Measurements from ENCODE around the gene AHNAK. TPM values are rescaled to one million over a fixed set of nuclear protein-coding genes. Genes with fewer than 3 reads are reported as not detected.

The AHNAK gene
- 224 and 226 TPM in 2 replicates for total RNA-seq

GRCh38 chr11:62546244-62546928 is at the start of gene AHNAK:
TSS of gene AHNAK (minus strand) at chr11:62546806. CDS start at chr11:62536098, 10,708 bp downstream.
- no peak for DNase-seq (ENCODE audit: low read depth)
- peak within 1 kb of the TSS; percentile 95 for H3K4me3 ChIP-seq (ENCODE audit: low read depth, low read length)
- TF ChIP-seq CTCF (IDR thresholded peaks at IDR 0.05; ENCODE audit: insufficient read depth, low read length, poor library complexity, severe bottlenecking): no peak
- no peaks in the 10 kb centered on the region for H3K36me3 ChIP-seq (ENCODE audit: control insufficient read depth, insufficient read depth, low read length)
- H3K27me3 ChIP-seq (ENCODE audit: control insufficient read depth, insufficient read depth, low read length): no peaks in the 10 kb centered on the region

- DNase-seq (ENCODE audit: low read depth): no peak
- Histone ChIP-seq H3K27me3 (ENCODE audit: control insufficient read depth, insufficient read depth, low read length) (no peaks in the 10 kb centered on the region), H3K4me3 (ENCODE audit: low read depth, low read length) (no peak overlapping the region), H3K36me3 (ENCODE audit: control insufficient read depth, insufficient read depth, low read length) (peaks cover 7% of the 10 kb centered on the region)
- TF ChIP-seq CTCF (IDR thresholded peaks at IDR 0.05; ENCODE audit: insufficient read depth, low read length, poor library complexity, severe bottlenecking): no peak
Observed at GRCh38 chr11:62595124-62595523, 48.5 kb upstream of the AHNAK start.

GRCh38 chr11:62593434-62594044 is 46.9 kb upstream of the AHNAK start:
- Histone ChIP-seq H3K27me3 (ENCODE audit: control insufficient read depth, insufficient read depth, low read length) (no peaks in the 10 kb centered on the region), H3K36me3 (ENCODE audit: control insufficient read depth, insufficient read depth, low read length) (peaks cover 7% of the 10 kb centered on the region)
- DNase-seq (ENCODE audit: low read depth): no peak

GRCh38 chr11:62592989-62593421 is 46.4 kb upstream of the AHNAK start:
- DNase-seq (ENCODE audit: low read depth): no peak
- Histone ChIP-seq H3K36me3 (ENCODE audit: control insufficient read depth, insufficient read depth, low read length) (peaks cover 7% of the 10 kb centered on the region), H3K27me3 (ENCODE audit: control insufficient read depth, insufficient read depth, low read length) (no peaks in the 10 kb centered on the region), H3K4me3 (ENCODE audit: low read depth, low read length) (no peak overlapping the region)
- no peak for TF ChIP-seq CTCF (IDR thresholded peaks at IDR 0.05; ENCODE audit: insufficient read depth, low read length, poor library complexity, severe bottlenecking)

More at GRCh38 chr11:62593434-62594044, 46.9 kb upstream of the AHNAK start:
- H3K4me3 ChIP-seq (ENCODE audit: low read depth, low read length): no peak overlapping the region
- TF ChIP-seq CTCF (IDR thresholded peaks at IDR 0.05; ENCODE audit: insufficient read depth, low read length, poor library complexity, severe bottlenecking): peak; percentile 69

GRCh38 chr11:62592146-62592815 is 45.7 kb upstream of the AHNAK start:
- TF ChIP-seq CTCF (IDR thresholded peaks at IDR 0.05; ENCODE audit: insufficient read depth, low read length, poor library complexity, severe bottlenecking): no peak
- no peaks in the 10 kb centered on the region for H3K27me3 ChIP-seq (ENCODE audit: control insufficient read depth, insufficient read depth, low read length)
- H3K36me3 ChIP-seq (ENCODE audit: control insufficient read depth, insufficient read depth, low read length): peaks cover 7% of the 10 kb centered on the region
- no peak for DNase-seq (ENCODE audit: low read depth)
- H3K4me3 ChIP-seq (ENCODE audit: low read depth, low read length): peak overlapping the region; percentile 42

Data from kidney epithelial cell (primary cell).